ENCODE measurements around the gene RNF220.

DNA sequence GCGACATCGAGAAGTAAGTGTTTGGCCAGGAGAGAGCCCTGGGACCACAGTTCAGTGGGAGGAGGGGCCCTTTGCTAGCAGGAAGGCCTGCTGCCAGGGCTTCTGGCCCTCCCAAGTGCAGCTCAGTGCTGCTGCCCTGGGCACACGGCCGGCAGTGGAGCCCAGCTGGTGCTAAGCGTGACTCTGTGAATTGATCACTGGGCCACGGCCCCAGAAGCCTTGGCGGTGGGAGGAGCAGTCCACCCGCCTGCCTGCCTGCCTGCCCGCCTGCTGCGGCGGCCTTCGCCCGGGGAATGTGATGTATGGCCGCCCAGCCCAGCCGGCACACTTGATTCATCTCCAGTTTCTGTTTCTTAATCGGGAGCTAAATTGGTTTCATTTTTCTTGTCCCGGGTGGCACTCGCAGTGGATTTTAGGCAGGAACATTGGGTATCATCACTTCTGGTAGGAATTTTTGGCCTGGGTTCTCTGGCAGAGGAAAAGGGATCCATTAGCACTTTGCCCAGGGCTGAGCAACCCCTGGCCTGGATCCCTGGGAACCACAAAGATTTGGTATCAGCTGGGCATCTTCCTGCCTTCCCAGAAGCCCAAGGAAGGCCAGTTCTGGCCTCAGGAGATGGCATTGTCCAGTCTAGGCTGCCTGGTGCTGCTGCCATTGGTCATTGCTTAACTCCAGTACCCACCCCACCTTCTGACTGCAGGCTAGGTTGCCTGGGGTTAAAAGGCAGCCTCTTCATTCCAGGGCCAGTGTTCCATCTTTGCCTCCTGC is 240.6 kb downstream of the RNF220 start:
- TF ChIP-seq, protein P1, sequence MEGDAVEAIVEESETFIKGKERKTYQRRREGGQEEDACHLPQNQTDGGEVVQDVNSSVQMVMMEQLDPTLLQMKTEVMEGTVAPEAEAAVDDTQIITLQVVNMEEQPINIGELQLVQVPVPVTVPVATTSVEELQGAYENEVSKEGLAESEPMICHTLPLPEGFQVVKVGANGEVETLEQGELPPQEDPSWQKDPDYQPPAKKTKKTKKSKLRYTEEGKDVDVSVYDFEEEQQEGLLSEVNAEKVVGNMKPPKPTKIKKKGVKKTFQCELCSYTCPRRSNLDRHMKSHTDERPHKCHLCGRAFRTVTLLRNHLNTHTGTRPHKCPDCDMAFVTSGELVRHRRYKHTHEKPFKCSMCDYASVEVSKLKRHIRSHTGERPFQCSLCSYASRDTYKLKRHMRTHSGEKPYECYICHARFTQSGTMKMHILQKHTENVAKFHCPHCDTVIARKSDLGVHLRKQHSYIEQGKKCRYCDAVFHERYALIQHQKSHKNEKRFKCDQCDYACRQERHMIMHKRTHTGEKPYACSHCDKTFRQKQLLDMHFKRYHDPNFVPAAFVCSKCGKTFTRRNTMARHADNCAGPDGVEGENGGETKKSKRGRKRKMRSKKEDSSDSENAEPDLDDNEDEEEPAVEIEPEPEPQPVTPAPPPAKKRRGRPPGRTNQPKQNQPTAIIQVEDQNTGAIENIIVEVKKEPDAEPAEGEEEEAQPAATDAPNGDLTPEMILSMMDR (IDR thresholded peaks at IDR 0.05; ENCODE audit: low read depth, low read length, poor library complexity, severe bottlenecking), result no peak
- no peak for TF ChIP-seq EZH2phosphoT487 (IDR thresholded peaks at IDR 0.05; ENCODE audit: borderline replicate concordance, low read length)
